GM13976 (cell line): Measurements from ENCODE around the gene RAB11FIP5.

Source experiments
- DNase-seq: peaks from one replicate; pipeline ENCODE4 v3.0.0; 2012; ENCODE audit warnings: low spot score
- in situ Hi-C: fragments of 300-500 bp; cut with MboI; formaldehyde crosslinking; loops from one replicate; pipeline ENCODE4 v1.12.0; 2022; ENCODE audit warnings: low sequenced_read_pairs, mixed read lengths, inconsistent platforms; ENCODE audit not compliant: unreplicated experiment
- TF ChIP-seq, protein P1 (sequence below): IDR thresholded peaks from 2 replicates; pipeline ENCODE4 v1.5.1; 2012; ENCODE audit warnings: borderline replicate concordance, mild to moderate bottlenecking; ENCODE audit not compliant: insufficient read depth; ENCODE audit errors: extremely low read depth, missing control alignments, control extremely low read depth

The RAB11FIP5 gene

DNA sequence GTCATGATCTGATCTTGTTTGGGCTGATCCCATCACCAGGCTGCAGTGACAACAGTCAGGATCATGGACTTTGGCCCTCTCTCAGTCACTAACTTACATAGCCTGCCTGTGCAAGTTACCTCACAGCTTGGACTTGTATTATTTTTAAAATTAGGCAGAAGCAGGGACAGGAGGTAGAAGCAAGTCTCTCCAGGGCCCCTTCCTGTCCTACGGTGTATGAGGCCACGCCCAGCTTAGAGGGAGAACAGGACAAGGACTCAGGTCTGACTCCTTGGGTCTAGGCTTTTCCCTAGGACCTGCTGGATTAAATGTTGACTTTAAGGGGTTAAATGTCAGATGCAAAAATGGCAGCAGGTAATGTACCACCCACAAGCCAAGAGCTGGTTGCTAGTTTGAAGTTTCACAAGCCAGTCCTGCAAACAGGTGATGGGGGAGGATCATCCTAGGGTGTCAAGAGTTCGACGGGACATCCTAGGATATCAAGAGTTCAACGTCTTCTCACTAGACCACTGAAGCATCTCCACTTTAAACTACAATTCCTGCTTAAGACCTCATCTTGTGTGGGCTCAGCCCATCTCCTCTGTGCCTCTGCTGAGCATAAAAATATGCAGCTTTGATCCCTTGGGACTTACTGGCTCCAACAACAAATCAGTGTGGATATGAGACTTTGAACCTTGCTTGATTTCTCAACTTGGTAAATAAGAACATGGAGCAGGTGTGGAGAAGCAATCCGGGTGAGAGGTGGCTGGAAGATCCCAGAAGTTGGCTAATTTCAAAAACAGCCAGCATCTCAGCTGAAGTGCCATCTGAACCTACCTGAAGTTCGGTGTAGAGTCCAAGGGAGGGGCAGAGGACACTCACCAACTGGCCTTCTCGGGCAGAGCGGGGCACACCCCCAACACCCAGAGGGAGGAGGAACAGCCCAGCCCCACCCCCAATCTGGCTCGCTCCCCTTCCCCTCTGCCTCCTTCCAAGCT, 80.7 kb downstream of the RAB11FIP5 start:
- TF ChIP-seq, protein P1, sequence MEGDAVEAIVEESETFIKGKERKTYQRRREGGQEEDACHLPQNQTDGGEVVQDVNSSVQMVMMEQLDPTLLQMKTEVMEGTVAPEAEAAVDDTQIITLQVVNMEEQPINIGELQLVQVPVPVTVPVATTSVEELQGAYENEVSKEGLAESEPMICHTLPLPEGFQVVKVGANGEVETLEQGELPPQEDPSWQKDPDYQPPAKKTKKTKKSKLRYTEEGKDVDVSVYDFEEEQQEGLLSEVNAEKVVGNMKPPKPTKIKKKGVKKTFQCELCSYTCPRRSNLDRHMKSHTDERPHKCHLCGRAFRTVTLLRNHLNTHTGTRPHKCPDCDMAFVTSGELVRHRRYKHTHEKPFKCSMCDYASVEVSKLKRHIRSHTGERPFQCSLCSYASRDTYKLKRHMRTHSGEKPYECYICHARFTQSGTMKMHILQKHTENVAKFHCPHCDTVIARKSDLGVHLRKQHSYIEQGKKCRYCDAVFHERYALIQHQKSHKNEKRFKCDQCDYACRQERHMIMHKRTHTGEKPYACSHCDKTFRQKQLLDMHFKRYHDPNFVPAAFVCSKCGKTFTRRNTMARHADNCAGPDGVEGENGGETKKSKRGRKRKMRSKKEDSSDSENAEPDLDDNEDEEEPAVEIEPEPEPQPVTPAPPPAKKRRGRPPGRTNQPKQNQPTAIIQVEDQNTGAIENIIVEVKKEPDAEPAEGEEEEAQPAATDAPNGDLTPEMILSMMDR: no peak
- in situ Hi-C loops: no loop called here

DNA sequence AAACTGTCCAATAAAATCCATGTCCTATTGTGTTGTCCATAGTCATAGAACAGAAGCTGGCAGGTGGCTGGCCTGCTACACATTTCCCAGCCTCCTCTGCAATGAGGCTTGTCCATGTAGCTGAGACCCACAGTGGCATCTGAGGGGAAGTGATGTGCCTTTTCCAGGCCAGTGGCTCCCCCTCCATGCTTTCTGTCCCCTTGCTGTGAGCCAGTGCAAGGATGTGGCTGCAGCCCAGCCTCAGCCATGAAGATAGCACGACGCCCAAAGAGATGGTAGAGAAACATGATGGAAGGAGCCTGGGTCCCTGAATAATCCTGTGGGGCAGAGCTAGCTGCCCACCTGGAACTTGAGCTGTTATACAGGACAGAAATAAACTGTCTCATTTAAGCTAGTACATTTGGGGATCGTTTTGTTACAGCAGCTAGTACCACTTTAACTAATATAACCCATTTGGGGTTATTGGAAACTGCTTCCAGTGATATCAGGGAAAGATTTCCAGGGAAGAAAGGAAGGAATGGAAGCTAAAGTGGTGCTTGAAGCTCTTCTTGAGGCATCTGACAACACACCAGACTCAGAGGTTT, 81.6 kb downstream of the RAB11FIP5 start:
- DNase-seq: no peak
- in situ Hi-C loops: no loop called here
- TF ChIP-seq, protein P1: no peak

More for the DNA sequence above, 80.7 kb downstream of the RAB11FIP5 start:
- DNase-seq: no peak

DNA sequence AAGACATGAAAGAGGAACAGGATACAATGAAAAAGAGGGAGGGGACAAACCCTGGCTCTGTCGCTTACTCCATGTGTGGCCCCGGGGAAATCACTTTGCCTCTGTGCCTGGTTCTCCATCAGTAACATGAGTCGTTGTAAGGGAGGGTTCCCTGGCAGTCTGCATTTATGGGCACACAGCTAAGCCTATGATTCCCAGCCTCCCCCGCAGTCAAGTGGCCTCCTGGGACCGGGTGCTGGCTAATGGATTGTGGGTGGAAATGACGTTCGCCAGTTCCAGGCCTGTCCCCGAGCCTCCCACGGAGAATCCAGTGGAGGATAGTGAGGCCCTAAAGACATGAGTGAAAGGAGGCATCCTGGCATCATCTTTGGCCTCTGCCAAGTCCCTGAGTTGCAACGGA, 83.9 kb downstream of the RAB11FIP5 start:
- in situ Hi-C loops: no loop called here
- no peak for DNase-seq

GRCh38 chr2:73027340-73027739, 85.4 kb downstream of the RAB11FIP5 start:
- TF ChIP-seq, protein P1: no peak
- in situ Hi-C loops: no loop called here
- DNase-seq: no peak

More for the DNA sequence above, 83.9 kb downstream of the RAB11FIP5 start:
- TF ChIP-seq, protein P1: no peak

DNA sequence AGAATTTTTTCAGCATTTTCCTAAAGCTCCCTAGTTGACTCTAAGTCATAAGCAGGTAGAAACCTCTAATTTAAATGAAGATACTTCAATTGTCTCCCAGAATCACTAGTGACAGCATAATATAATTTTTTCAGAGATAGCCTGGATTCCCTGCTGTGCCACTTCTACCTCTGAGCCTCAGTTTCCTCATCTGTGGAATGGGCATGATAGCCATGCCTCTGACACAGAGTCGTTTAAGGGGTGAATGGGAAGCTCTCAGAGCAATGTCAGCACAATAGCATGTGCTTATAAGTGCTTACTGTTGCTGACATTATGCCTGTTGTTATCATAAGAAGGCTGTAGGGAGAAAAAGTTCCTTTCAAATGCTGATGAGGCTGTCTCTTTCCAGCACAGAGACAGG, 89.3 kb downstream of the RAB11FIP5 start:
- in situ Hi-C loops: no loop called here
- DNase-seq: no peak
- TF ChIP-seq, protein P1: no peak
